ENCODE results near the gene IGFL4.

Gene IGFL4

GRCh38 chr19:46021531-46022041 lies 19.2 kb downstream of the IGFL4 start:
- no peak for TF ChIP-seq CTCF (IDR thresholded peaks at IDR 0.05; ENCODE audit: low read depth, low read length)
- DNase-seq (ENCODE audit: extremely low read depth, low read depth), result no peak

DNA sequence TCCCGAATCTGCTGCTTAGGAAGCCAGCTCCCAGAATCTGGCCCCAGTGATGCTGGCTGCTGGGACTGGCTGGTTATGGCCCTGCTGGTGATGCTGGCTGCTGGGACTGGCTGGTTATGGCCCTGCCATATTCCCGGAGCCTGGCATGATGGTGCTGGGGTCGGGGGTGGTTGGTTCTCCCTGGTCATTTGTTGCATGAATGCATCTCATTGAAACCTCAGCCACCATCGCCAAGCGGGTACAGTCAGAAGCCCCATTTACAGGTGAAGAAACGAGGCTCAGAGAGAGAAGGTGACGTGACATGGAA lies 20.0 kb downstream of the IGFL4 start:
- no peak for TF ChIP-seq CTCF (IDR thresholded peaks at IDR 0.05; ENCODE audit: low read depth, low read length)
- no peak for DNase-seq (ENCODE audit: extremely low read depth, low read depth)

- DNase-seq (ENCODE audit: extremely low read depth, low read depth), result no peak
These were observed 21.5 kb downstream of the IGFL4 start for GRCh38 chr19:46019270-46019669.

DNA sequence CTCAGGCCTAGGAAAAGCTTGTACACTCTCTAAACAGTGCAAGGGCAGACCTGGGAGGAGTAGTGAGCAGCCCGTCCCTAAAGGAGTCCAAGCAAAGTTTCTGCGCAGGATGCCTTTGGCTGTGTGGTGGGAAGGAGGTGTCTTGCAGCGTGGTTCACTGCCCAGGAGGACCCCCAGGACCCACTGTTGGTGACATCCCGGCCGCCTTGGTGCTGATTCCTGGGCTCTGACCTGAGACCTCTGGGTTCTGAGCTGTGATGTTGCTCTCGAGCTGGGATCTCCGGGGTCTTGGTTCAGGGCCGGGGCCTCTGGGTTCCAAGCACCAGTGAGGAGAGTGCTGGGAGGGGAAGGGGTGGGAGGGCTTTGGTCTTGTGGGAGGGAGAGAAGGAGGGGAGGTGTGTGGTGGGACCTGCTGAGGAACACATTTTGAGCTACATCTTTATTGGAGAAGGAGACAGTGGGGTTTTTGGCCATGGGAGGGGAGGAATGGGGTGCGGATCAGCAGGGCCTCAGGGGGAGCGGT lies 22.0 kb downstream of the IGFL4 start:
- TF ChIP-seq CTCF (IDR thresholded peaks at IDR 0.05; ENCODE audit: low read depth, low read length), result no peak
- DNase-seq (ENCODE audit: extremely low read depth, low read depth), result no peak

More at GRCh38 chr19:46019270-46019669, 21.5 kb downstream of the IGFL4 start:
- no peak for TF ChIP-seq CTCF (IDR thresholded peaks at IDR 0.05; ENCODE audit: low read depth, low read length)

- no peak for DNase-seq (ENCODE audit: extremely low read depth, low read depth)
- no peak for TF ChIP-seq CTCF (IDR thresholded peaks at IDR 0.05; ENCODE audit: low read depth, low read length)
These were observed 22.7 kb downstream of the IGFL4 start for GRCh38 chr19:46017874-46018675.

GRCh38 chr19:46017095-46017429 lies 23.7 kb downstream of the IGFL4 start:
- no peak for TF ChIP-seq CTCF (IDR thresholded peaks at IDR 0.05; ENCODE audit: low read depth, low read length)
- DNase-seq (ENCODE audit: extremely low read depth, low read depth), result no peak

DNA sequence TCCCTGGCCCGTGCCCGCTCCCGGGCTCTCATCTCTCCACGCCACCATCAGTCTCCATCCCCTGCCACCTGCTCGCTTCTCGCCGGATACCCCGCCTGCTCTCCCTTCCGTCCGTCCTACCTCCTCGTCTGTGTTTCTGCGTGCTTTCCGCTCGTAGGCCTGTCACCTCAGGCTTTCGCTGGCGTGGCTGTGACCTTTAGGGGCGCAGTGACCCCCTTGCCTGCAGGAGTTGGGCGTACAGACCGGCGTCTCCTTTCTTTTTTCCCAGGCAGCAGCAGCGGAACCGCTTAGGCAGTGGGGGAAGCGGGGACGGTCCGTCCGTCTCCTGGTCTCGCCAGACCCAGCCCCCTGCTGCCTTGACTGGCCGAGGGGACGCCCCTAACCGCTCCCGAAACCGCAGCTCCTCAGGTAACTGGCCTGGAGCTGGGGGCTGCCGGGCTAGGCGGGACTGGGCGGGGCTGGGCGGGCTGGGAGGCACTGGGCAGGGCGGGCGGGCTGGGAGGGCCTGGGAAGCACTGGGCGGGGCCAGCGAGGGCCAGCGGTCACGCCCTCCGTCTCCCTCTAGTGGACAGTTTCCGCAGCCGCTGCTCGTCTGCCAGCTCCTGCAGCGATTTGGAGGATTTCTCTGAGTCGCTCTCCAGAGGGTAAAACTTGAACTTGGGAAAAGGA lies 24.2 kb downstream of the IGFL4 start:
- peak; percentile 31 for DNase-seq (ENCODE audit: extremely low read depth, low read depth)
- TF ChIP-seq CTCF (IDR thresholded peaks at IDR 0.05; ENCODE audit: low read depth, low read length), result peak; percentile 82

All from AG09319 (cell line).